Globus pallidus (tissue), 1 donor: Measurements from ENCODE around the gene ITGA2B.
"Not testable (repeated sequence)": the region's sequence is repeated elsewhere in the genome, so short reads cannot be mapped to it uniquely, and the experiment has no call there.

Experiments
- DNase-seq: peaks from one replicate; pipeline ENCODE4 v3.0.0-alpha.2; 2015; ENCODE audit warnings: low spot score

The ITGA2B gene

GRCh38 chr17:44368391-44369243, 20.8 kb downstream of the ITGA2B start:
- DNase-seq: not testable (repeated sequence)

GRCh38 chr17:44367231-44367979, 22.0 kb downstream of the ITGA2B start:
- DNase-seq: no peak

GRCh38 chr17:44365051-44365450, 24.4 kb downstream of the ITGA2B start:
- not testable (repeated sequence) for DNase-seq

DNA sequence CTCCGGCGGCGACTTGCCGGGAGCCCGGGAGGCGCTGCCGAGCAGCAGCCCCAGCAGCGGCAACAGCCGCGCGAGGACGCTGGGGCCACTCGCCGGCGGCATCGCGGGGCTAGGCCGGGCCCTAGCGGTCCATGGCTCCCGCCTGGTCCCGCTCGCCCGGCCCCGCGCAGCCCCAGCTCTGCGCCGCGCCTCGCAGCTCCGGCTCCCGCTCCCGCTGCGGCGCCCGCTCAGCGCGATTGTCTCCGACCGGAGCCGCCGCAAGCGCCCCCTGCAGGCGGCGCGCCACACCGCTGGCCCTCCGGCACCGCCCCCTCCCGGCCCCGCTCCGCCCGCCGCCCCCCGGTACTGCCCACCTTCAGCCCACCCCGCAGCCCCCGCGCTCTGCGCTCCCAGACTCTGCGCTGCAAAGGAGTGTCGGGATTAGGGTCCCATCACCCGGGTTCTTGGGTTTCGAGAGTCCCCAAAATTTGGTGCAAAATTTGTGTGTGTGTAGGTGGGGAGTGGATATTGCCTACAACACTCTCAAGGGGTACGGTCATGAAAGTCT, 25.8 kb downstream of the ITGA2B start, which contains the start of gene FAM171A2:
Gene FAM171A2, minus strand, starts transcription at position 241 of the 547 bp plus-strand sequence. Its CDS starts 139 bp downstream, at position 102.
- no peak for DNase-seq

DNA sequence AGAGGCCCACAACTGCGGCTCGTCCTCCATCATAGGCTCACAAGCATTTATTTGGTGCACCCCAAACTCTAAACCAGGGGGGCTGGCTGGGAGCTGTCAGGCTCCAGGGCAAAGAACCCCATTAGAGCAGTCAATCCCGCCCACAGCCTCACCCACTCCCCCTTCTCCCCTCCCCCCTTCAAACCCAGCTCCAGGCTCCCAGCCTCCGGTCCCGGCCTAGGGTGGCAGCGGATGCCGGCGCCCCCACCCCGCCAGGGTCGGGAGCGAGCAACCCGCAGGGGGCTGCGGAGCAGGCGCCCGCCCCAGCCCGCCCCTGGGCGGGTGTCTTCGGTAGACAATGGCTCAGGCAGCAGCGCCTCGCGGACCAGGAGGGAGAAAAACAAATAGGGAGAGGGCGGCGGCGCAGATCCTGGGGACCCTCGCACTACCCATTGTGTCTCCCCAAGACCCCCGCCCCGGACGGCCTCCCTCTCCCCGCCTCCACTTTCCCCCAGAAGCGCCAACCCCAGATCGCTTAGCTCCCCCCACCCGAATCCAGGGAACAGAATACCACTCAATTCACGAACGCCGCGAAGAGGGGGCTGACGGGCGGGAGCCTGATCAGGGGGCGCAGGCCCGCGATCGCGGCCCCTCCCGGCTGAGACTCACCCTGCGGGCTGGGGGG, 26.4 kb downstream of the ITGA2B start:
- no peak for DNase-seq

GRCh38 chr17:44362459-44362948, 26.9 kb downstream of the ITGA2B start:
- no peak for DNase-seq

DNA sequence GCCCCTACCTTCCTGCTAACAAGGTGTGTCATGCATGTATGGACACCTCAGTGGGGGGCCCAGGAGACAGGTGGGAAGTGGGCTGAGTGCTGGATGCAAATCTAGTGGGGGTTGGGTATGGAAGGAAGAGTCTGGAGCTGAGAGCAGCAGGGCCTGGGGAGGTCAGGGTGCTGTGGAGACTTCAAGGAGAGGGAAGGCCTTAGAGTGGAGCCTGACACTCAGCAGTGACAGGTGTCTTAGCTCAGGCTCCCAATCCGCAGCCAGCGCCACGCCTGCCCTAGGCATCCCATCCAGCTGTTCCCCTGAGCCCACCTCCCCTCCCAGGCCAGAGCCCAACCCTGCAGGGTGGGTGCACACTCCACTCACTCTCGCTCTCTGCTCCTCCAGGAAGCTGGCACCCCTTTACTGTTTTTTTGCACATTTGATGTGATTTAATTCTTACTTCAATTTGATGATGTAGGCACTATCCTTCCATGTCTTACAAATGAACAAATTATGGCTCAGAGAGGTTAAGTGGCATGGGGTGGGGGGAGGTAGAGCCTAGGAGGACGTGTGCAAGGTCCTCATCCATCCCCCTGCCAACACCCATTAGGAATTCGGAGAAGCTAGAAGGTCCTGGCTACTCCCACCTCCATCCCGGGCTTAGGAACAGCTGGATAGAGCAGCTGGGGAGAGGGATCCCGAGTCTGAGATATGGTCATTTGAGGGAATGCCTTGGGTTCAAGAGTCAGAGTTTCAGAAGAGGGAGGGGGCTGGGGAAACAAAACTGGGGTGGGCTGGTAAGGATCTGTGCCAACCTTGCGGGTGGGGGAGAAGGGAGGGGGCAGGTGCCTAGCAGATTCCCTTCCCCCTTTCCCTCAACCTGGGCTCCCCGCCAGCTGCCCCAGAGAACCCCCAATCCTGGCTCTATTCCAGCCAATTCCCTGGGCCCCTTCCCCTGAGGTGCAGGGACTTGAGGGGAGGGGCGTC, 27.9 kb downstream of the ITGA2B start:
- no peak for DNase-seq

DNA sequence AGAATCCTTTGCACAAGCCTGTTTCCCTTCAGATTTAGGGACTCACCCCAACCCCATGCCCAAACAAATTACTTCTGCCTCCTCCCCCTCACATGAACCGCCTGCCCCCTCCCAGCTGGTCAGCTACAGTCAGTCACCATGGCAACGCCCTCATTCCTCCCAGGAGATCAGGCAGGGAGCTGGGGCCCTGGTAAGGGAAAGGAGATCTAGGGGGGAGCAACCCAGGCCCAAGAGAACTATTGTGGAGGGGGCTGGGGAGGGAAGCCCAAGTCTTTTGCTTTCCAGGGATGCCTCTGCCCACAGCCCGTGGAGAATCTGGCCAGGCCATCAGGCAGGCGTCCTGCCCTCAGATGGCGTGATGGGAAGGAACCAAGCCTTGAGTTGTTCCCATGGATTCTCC, 28.6 kb downstream of the ITGA2B start:
- DNase-seq: no peak

- DNase-seq: no peak
Observed at GRCh38 chr17:44360144-44360533, 29.3 kb downstream of the ITGA2B start.

GRCh38 chr17:44359458-44360143, 29.8 kb downstream of the ITGA2B start:
- no peak for DNase-seq

DNA sequence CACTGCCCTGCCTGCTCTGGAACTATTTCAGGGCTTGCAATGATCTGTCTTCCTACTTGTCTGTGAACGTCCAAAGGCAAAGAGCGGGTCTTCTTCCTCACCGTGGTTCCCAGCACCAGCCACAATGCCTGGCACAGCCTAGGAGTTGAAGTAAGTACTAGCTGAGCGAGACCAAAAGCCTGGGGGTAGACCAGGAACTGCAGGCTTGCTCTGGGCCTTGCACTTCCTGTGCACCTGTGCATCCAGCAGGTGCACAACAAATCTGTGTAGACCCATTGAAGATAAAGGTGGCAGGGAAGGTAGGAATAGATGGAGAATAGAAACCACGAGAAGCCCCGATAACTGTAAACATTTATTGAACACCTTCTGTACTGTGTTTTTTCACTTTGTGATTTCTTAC, 30.4 kb downstream of the ITGA2B start:
- no peak for DNase-seq

- DNase-seq: no peak
Observed at GRCh38 chr17:44358066-44358465, 31.4 kb downstream of the ITGA2B start.

DNA sequence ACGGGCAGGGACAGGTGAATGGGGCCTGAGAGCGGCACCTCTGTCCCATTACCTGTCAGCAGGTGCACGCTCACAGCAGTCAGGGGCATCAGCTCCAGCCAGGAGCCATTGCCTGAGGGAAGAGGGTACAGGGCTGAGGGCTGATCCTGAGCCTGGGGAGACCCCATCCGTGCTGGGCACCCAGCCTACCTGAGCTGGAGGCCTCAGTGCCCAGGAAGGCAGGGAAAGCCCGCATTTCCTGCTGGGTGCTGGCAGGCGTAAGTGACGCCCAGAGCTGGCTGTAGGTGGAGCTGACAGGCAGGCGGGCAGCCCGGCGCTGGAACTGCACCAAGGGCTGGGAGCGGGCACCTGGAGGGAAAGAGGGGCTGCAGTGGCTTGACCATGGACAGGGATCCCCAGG, 33.2 kb downstream of the ITGA2B start:
- no peak for DNase-seq

- DNase-seq: no peak
Observed at GRCh38 chr17:44355642-44356099, 33.8 kb downstream of the ITGA2B start.

GRCh38 chr17:44354582-44355561, 34.6 kb downstream of the ITGA2B start:
- no peak for DNase-seq

- DNase-seq: no peak
Observed at GRCh38 chr17:44353672-44354331, 35.6 kb downstream of the ITGA2B start.

DNA sequence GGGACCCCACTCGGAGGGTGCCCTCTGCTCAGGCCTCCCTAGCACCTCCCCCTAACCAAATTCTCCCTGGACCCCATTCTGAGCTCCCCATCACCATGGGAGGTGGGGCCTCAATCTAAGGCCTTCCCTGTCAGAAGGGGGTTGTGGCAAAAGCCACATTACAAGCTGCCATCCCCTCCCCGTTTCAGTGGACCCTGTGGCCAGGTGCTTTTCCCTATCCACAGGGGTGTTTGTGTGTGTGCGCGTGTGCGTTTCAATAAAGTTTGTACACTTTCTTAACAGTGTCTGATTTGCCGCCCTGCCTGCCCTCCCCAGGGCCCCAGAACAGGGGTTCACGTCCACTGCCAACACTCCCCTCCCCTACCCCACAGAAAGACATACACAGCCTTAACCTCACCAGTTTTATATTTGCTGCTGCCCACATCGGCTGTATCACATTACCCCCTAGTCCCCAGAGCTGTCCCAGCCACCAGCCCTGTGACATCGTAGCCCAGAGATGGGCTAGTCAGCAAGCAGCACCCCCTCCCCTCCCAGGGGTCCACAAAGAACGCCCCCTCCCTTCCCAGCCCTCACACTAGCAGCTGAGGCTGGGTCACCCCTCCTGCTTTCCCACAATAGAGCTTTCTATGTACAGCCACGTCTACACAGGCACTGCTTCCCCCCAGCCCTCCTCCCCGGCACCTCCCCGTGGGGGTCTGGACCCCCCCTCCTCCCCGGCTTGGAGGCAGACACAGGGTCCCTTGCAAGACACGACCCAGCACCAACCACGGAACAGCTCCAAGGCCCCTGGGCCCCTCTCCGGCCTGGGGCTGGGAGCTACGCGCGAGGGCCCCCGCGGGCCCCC, 36.4 kb downstream of the ITGA2B start:
- no peak for DNase-seq
